HCT116 (cell line): ENCODE results near the gene MAP3K8. TPM values are rescaled to one million over a fixed set of nuclear protein-coding genes. Genes with fewer than 3 reads are reported as not detected.

Experiments used
- ATAC-seq: fragments of 200-7000 bp; cut with Tn5 transposase; 2 replicates; pipeline ENCODE4 v1.9.1; 2020; ENCODE audit warnings: mild to moderate bottlenecking, moderate library complexity
- BruUV-seq: library from RNA; stranded (reverse); fragments of 400-500 nt; replicated peaks from 2 replicates; lab custom pipeline; 2021; lab: Mats Ljungman, UMichigan
- CTCF ChIA-PET: fragments of 300-600 bp; sonication (Branson Sonifier 250); formaldehyde crosslinking; loops from one replicate; lab custom pipeline; 2021; ENCODE audit warnings: antibody characterized with exemption; lab: Charles Lee
- POLR2A ChIA-PET: fragments of 300-600, 350-600 bp; sonication (Branson Sonifier 250); formaldehyde crosslinking; loops from one replicate; lab custom pipeline; 2021; ENCODE audit warnings: antibody characterized with exemption; lab: Charles Lee
- RAD21 ChIA-PET, 2 experiments: fragments of 300-600 bp; sonication (Branson Sonifier 250); formaldehyde crosslinking; loops; one replicate each; lab custom pipeline; 2023; ENCODE audit warnings: low total read pairs in 2 of 2; ENCODE audit not compliant: uncharacterized antibody in 2 of 2, unreplicated experiment in 2 of 2, low non-redundant PET in 1 of 2; lab: Charles Lee
- DNase-seq: peaks from one replicate; pipeline ENCODE4 v3.0.0-alpha.2; 2010; ENCODE audit warnings: low read depth, low spot score
- H2AFZ ChIP-seq: fragments of 200-600 bp; shearing (Covaris generic), sonication (generic); 2 replicates; pipeline ENCODE4 v1.6.1; 2017; ENCODE audit warnings: low read depth, mixed run types, mixed read lengths, antibody characterized with exemption, low read length; ENCODE audit not compliant: poor library complexity, severe bottlenecking
- H3K27ac ChIP-seq: 2 replicates; pipeline ENCODE4 v1.5.1; 2012; ENCODE audit warnings: low read depth, low read length
- H3K27me3 ChIP-seq: fragments of 200-600 bp; sonication (generic); 2 replicates; pipeline ENCODE4 v1.6.1; 2016; ENCODE audit warnings: mixed run types, low read length, mixed read lengths; ENCODE audit not compliant: insufficient read depth
- H3K36me3 ChIP-seq, 2 experiments: fragments of 200-500 bp in 1 of 2; fragments of 200-600 bp in 1 of 2; sonication (Bioruptor generic) in 1 of 2; sonication (generic) in 1 of 2; 2 replicates each; pipeline versions ENCODE4 v1.5.1 to v1.6.1; 2014 to 2016; ENCODE audit warnings: low read length in 2 of 2, inconsistent platforms in 1 of 2, mixed read lengths in 1 of 2, mixed run types in 1 of 2; ENCODE audit not compliant: insufficient read depth in 2 of 2, control insufficient read depth in 1 of 2
- H3K4me1 ChIP-seq, 2 experiments: fragments of 200-600 bp in 1 of 2; sonication (generic) in 1 of 2; 2 replicates each; pipeline versions ENCODE4 v1.5.1 to v1.6.1; 2012 to 2017; ENCODE audit warnings: low read length in 2 of 2, inconsistent platforms in 1 of 2, mild to moderate bottlenecking in 1 of 2, mixed read lengths in 1 of 2, mixed run types in 1 of 2, moderate library complexity in 1 of 2; ENCODE audit not compliant: insufficient read depth in 2 of 2, control insufficient read depth in 1 of 2
- H3K4me2 ChIP-seq: fragments of 200-600 bp; sonication (generic); 2 replicates; pipeline ENCODE4 v1.6.1; 2017; ENCODE audit warnings: mixed run types, low read length, mixed read lengths
- H3K4me3 ChIP-seq, 2 experiments: fragments of 200-600 bp in 1 of 2; sonication (generic) in 1 of 2; replicated peaks in 1 of 2; 2 replicates each; pipeline ENCODE4 v1.5.1; 2011 to 2016; ENCODE audit warnings: low read length in 2 of 2, control low read depth in 1 of 2, low read depth in 1 of 2, mild to moderate bottlenecking in 1 of 2, mixed read lengths in 1 of 2, mixed run types in 1 of 2
- H3K79me2 ChIP-seq: fragments of 200-600 bp; sonication (generic); 2 replicates; pipeline ENCODE4 v1.6.1; 2017; ENCODE audit warnings: mild to moderate bottlenecking, mixed run types, low read length, moderate library complexity, mixed read lengths; ENCODE audit not compliant: insufficient read depth
- H3K9ac ChIP-seq: fragments of 200-600 bp; sonication (generic); 2 replicates; pipeline ENCODE4 v1.6.1; 2016; ENCODE audit warnings: low read length, mixed read lengths
- H3K9me2 ChIP-seq: fragments of 200-600 bp; sonication (generic), shearing (Covaris generic); 2 replicates; pipeline ENCODE4 v1.6.1; 2017; ENCODE audit warnings: mixed run types, mild to moderate bottlenecking, moderate library complexity; ENCODE audit not compliant: insufficient read depth
- H3K9me3 ChIP-seq, 2 experiments: fragments of 200-500 bp in 1 of 2; fragments of 200-600 bp in 1 of 2; sonication (Bioruptor generic) in 1 of 2; sonication (generic) in 1 of 2; 2 replicates each; pipeline ENCODE4 v1.6.1; 2014 to 2017; ENCODE audit warnings: low read length in 2 of 2, mixed read lengths in 2 of 2, inconsistent platforms in 1 of 2, low read depth in 1 of 2, mild to moderate bottlenecking in 1 of 2, mixed run types in 1 of 2, moderate library complexity in 1 of 2; ENCODE audit not compliant: control insufficient read depth in 1 of 2, insufficient read depth in 1 of 2
- H4K20me1 ChIP-seq: fragments of 200-600 bp; sonication (generic), shearing (Covaris generic); 2 replicates; pipeline ENCODE4 v1.6.1; 2017; ENCODE audit warnings: mixed run types, mild to moderate bottlenecking, moderate library complexity; ENCODE audit not compliant: insufficient read depth
- EGR1 ChIP-seq: IDR thresholded peaks from 2 replicates; pipeline ENCODE4 v1.6.1; 2012; ENCODE audit warnings: low read depth
- JUND ChIP-seq: IDR thresholded peaks from 2 replicates; pipeline ENCODE4 v1.6.1; 2012
- RAD21 ChIP-seq: IDR thresholded peaks from 2 replicates; pipeline ENCODE4 v1.6.1; 2012; ENCODE audit warnings: low read depth, mild to moderate bottlenecking
- YY1 ChIP-seq: IDR thresholded peaks from 2 replicates; pipeline ENCODE4 v1.6.1; 2011; ENCODE audit warnings: low read length, low read depth, moderate library complexity, mild to moderate bottlenecking; ENCODE audit not compliant: insufficient replicate concordance; ENCODE audit errors: extremely low read depth
- ZNF274 ChIP-seq: fragments of 200-500 bp; sonication (Bioruptor generic); IDR thresholded peaks from 2 replicates; pipeline ENCODE4 v1.6.1; 2014; ENCODE audit warnings: mild to moderate bottlenecking, low read depth, low read length, inconsistent platforms
- intact Hi-C: fragments of 100-400 bp; cut with micrococcal nuclease; formaldehyde crosslinking; loops from 2 replicates; pipeline ENCODE4 v1.10.0; 2022
- total RNA-seq: library from RNA; stranded (reverse); gene quantifications from one replicate; pipeline ENCODE4 v1.2.1, GENCODE V29; 2021; ENCODE audit not compliant: unreplicated experiment
- TF ChIP-seq, protein P1 (sequence below), 3 experiments: fragments of 200-600 bp in 1 of 3; sonication (generic) in 1 of 3; IDR thresholded peaks in 2 of 3; conservative IDR thresholded peaks in 1 of 3; 2 replicates each; pipeline ENCODE4 v1.5.1; 2012 to 2017; ENCODE audit warnings: low read depth in 2 of 3, low read length in 2 of 3, antibody characterized with exemption in 1 of 3, borderline replicate concordance in 1 of 3, control low read depth in 1 of 3, mild to moderate bottlenecking in 1 of 3, mixed read lengths in 1 of 3, mixed run types in 1 of 3, moderate library complexity in 1 of 3; ENCODE audit not compliant: insufficient read depth in 1 of 3
- TF ChIP-seq, protein P2 (sequence below): IDR thresholded peaks from 2 replicates; pipeline ENCODE4 v1.6.1; 2011; ENCODE audit warnings: mild to moderate bottlenecking, low read length, moderate library complexity; ENCODE audit not compliant: insufficient replicate concordance; ENCODE audit errors: extremely low read depth

MAP3K8 gene
- total RNA-seq, 1 experiment from 2014 or later, result 4.5 TPM

DNA sequence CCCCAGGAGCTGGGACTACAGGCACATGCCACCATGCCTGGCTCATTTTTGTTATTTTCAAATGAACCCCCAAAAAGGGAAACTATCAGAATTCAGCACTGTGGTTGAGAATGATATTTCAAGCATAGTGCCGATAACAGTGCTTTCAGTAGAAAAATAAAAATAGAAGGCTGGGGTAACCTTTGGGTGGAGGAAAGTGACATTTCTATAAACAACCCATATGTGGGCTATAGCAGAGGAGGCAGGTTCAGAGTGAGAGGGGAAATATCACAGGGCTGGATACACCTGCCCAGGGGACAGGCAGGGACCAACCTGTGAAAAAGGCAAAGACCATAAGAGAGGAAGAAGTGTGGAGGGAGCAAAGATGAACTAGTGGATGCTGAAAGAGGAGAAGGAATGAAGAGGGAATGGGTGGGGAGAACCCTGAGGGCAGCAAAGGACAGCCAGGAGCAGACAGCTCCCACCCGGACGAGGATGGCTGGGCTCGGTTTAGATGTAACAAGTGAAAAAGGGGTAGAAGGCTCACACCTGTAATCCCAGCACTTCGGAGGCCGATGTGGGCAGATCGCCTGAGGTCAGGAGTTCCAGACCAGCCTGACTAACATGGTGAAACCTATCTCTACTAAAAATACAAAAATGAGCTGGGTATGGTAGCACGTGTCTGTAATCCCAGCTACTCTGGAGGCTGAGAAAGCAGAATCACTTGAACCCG is 56.5 kb downstream of the MAP3K8 start:
- no TSS peak for BruUV-seq
- Histone ChIP-seq H4K20me1 (no peaks in the 10 kb centered on the region), H3K27ac (no peak overlapping the region), H3K4me2 (no peak overlapping the region), H3K9me2 (no peaks in the 10 kb centered on the region), H3K4me3 (no peak overlapping the region), H3K36me3 (no peaks in the 10 kb centered on the region), H3K9me3 (no peaks in the 10 kb centered on the region), H3K4me1 (peaks cover 0 to 16% of the 10 kb centered on the region in 2 experiments; a peak in 2 of 4 replicates), H3K9ac (no peak overlapping the region)
- DNase-seq (no peak), ATAC-seq (no peak)
- ChIA-PET RAD21 (no interaction called here), POLR2A (no interaction called here)
- TF ChIP-seq, protein P1, sequence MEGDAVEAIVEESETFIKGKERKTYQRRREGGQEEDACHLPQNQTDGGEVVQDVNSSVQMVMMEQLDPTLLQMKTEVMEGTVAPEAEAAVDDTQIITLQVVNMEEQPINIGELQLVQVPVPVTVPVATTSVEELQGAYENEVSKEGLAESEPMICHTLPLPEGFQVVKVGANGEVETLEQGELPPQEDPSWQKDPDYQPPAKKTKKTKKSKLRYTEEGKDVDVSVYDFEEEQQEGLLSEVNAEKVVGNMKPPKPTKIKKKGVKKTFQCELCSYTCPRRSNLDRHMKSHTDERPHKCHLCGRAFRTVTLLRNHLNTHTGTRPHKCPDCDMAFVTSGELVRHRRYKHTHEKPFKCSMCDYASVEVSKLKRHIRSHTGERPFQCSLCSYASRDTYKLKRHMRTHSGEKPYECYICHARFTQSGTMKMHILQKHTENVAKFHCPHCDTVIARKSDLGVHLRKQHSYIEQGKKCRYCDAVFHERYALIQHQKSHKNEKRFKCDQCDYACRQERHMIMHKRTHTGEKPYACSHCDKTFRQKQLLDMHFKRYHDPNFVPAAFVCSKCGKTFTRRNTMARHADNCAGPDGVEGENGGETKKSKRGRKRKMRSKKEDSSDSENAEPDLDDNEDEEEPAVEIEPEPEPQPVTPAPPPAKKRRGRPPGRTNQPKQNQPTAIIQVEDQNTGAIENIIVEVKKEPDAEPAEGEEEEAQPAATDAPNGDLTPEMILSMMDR (IDR thresholded peaks at IDR 0.05 in 2 of 3, conservative IDR thresholded peaks at IDR 0.05 in 1 of 3; ENCODE audit: borderline replicate concordance in 1 of 3, insufficient read depth in 1 of 3, low read depth in 2 of 3, low read length in 2 of 3), result no peak
- no peak for TF ChIP-seq JUND
- TF ChIP-seq, protein P2, sequence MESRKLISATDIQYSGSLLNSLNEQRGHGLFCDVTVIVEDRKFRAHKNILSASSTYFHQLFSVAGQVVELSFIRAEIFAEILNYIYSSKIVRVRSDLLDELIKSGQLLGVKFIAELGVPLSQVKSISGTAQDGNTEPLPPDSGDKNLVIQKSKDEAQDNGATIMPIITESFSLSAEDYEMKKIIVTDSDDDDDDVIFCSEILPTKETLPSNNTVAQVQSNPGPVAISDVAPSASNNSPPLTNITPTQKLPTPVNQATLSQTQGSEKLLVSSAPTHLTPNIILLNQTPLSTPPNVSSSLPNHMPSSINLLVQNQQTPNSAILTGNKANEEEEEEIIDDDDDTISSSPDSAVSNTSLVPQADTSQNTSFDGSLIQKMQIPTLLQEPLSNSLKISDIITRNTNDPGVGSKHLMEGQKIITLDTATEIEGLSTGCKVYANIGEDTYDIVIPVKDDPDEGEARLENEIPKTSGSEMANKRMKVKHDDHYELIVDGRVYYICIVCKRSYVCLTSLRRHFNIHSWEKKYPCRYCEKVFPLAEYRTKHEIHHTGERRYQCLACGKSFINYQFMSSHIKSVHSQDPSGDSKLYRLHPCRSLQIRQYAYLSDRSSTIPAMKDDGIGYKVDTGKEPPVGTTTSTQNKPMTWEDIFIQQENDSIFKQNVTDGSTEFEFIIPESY, result no peak
- TF ChIP-seq RAD21, result no peak
- TF ChIP-seq YY1, result no peak
- no peak for TF ChIP-seq EGR1
- TF ChIP-seq ZNF274, result no peak
- TF ChIP-seq, all 23 proteins: peak for 0
- Histone ChIP-seq H3K27me3 (no peaks in the 10 kb centered on the region), H3K79me2 (no peaks in the 10 kb centered on the region), H2AFZ (no peak overlapping the region)
- CTCF ChIA-PET, result no interaction called here
- intact Hi-C loops, result no loop called here
